SH-SY5Y (cell line): ENCODE data around the gene VTCN1.

Experiments
- GATA2 ChIP-seq: IDR thresholded peaks from 2 replicates; pipeline ENCODE4 v1.6.1; 2011; ENCODE audit warnings: mild to moderate bottlenecking, low read depth, low read length
- GATA3 ChIP-seq: IDR thresholded peaks from 2 replicates; pipeline ENCODE4 v1.6.1; 2011; ENCODE audit warnings: low read depth, mild to moderate bottlenecking, low read length, moderate library complexity

GRCh38 chr1:117239467-117239866 is 28.7 kb upstream of the VTCN1 start:
- TF ChIP-seq GATA2, result no peak
- no peak for TF ChIP-seq GATA3
